Suprapubic skin (tissue), 4 donors: ENCODE data around the gene SLC39A12. TPM values are rescaled to one million over a fixed set of nuclear protein-coding genes. Genes with fewer than 3 reads are reported as not detected.

Source experiments
- DNase-seq, 2 donors: peaks; one replicate each; pipeline ENCODE4 v3.0.0-alpha.2; 2019; ENCODE audit warnings: low spot score in 2 of 2
- H3K27ac ChIP-seq: fragments of 200-600 bp; sonication (generic); one replicate; pipeline ENCODE4 v1.5.1; 2019
- H3K27me3 ChIP-seq: fragments of 200-600 bp; sonication (generic); one replicate; pipeline ENCODE4 v1.5.1; 2019
- H3K36me3 ChIP-seq: fragments of 200-600 bp; sonication (generic); one replicate; pipeline ENCODE4 v1.5.1; 2019
- H3K4me1 ChIP-seq: fragments of 200-600 bp; sonication (generic); one replicate; pipeline ENCODE4 v1.5.1; 2019
- H3K4me3 ChIP-seq: fragments of 200-600 bp; sonication (generic); one replicate; pipeline ENCODE4 v1.5.1; 2019; ENCODE audit warnings: mild to moderate bottlenecking
- H3K9me3 ChIP-seq: fragments of 200-600 bp; sonication (generic); one replicate; pipeline ENCODE4 v1.5.1; 2019
- CTCF ChIP-seq, 2 donors: fragments of 200-600 bp in 1 of 2; fragments of 450-650 bp in 1 of 2; sonication (generic) in 1 of 2; IDR thresholded peaks; one replicate each; pipeline ENCODE4 v1.5.1; 2016 to 2019; ENCODE audit warnings: antibody characterized with exemption in 2 of 2, mild to moderate bottlenecking in 1 of 2, moderate library complexity in 1 of 2
- EP300 ChIP-seq: sonication (generic); formaldehyde crosslinking; IDR thresholded peaks from one replicate; pipeline ENCODE4 v1.6.1; 2017; ENCODE audit warnings: antibody characterized with exemption
- POLR2A ChIP-seq, 2 donors: fragments of 450-650 bp; IDR thresholded peaks; one replicate each; pipeline ENCODE4 v1.6.1; 2017; ENCODE audit warnings: antibody characterized with exemption in 2 of 2, mild to moderate bottlenecking in 2 of 2, moderate library complexity in 2 of 2
- POLR2AphosphoS5 ChIP-seq, 3 donors: sonication (generic); formaldehyde crosslinking; IDR thresholded peaks; one replicate each; pipeline ENCODE4 v1.6.1; 2017; ENCODE audit warnings: antibody characterized with exemption in 3 of 3
- WGBS: methylation state at CpG from one replicate; pipeline ENCODE4 v1.1.5; 2018; 5-methylcytosine and 5-hydroxymethylcytosine counted together
- total RNA-seq, 4 donors: library from RNA; depleted of rRNA; stranded (reverse); fragments of >200 nt; gene quantifications; one replicate each; pipeline ENCODE4 v1.1.0, GENCODE V29; 2016

Gene SLC39A12
- total RNA-seq, 4 donors from 2014 or later: not detected

DNA sequence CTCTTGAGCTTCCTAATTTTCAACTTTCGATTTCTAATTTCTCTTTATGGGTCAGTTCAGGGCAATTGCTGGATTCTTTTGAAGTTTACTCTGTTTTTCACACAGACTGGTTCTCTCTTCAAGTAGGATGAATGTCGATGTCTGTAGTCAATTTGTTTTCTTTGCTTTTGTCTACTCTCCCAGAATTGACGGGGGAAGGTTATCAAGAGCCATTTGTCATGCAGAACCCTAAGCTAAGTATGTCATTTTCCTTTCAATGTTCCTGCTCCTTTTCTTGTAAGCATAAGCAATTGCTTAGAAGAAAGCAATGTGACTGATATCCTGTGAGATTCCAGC, 53.7 kb downstream of the SLC39A12 start:
- no peaks in the 10 kb centered on the region for H3K9me3 ChIP-seq
- no peak for DNase-seq
- 26% methylated on average over 3 of the region's 3 CpGs for WGBS
- H3K4me3 ChIP-seq: no peak overlapping the region
- no peak overlapping the region for H3K27ac ChIP-seq
- H3K36me3 ChIP-seq: no peaks in the 10 kb centered on the region
- no peaks in the 10 kb centered on the region for H3K4me1 ChIP-seq
- TF ChIP-seq EP300 (no peak), POLR2AphosphoS5 (IDR thresholded peaks at IDR 0.05) (no peak), POLR2A (IDR thresholded peaks at IDR 0.05) (no peak)
- no peaks in the 10 kb centered on the region for H3K27me3 ChIP-seq

- 3% methylated on average over 6 of the region's 6 CpGs for WGBS
- no peak for DNase-seq
- H3K4me1 ChIP-seq: no peaks in the 10 kb centered on the region
- no peak overlapping the region for H3K4me3 ChIP-seq
- H3K27me3 ChIP-seq: no peaks in the 10 kb centered on the region
- H3K36me3 ChIP-seq: no peaks in the 10 kb centered on the region
- TF ChIP-seq POLR2A (IDR thresholded peaks at IDR 0.05) (no peak), CTCF (IDR thresholded peaks at IDR 0.05) (no peak), POLR2AphosphoS5 (IDR thresholded peaks at IDR 0.05) (no peak), EP300 (no peak)
- H3K9me3 ChIP-seq: no peaks in the 10 kb centered on the region
- no peak overlapping the region for H3K27ac ChIP-seq
Measured at GRCh38 chr10:18005781-18006456, 54.2 kb downstream of the SLC39A12 start.

GRCh38 chr10:18008986-18009385, 57.3 kb downstream of the SLC39A12 start:
- Histone ChIP-seq H3K27ac (no peak overlapping the region), H3K4me3 (no peak overlapping the region), H3K36me3 (no peaks in the 10 kb centered on the region), H3K4me1 (no peaks in the 10 kb centered on the region), H3K9me3 (no peaks in the 10 kb centered on the region), H3K27me3 (no peaks in the 10 kb centered on the region)
- no peak for DNase-seq
- TF ChIP-seq POLR2AphosphoS5 (IDR thresholded peaks at IDR 0.05) (no peak), EP300 (no peak), CTCF (IDR thresholded peaks at IDR 0.05) (no peak)
- WGBS: 17% methylated on average over 1 of the region's 1 CpG

DNA sequence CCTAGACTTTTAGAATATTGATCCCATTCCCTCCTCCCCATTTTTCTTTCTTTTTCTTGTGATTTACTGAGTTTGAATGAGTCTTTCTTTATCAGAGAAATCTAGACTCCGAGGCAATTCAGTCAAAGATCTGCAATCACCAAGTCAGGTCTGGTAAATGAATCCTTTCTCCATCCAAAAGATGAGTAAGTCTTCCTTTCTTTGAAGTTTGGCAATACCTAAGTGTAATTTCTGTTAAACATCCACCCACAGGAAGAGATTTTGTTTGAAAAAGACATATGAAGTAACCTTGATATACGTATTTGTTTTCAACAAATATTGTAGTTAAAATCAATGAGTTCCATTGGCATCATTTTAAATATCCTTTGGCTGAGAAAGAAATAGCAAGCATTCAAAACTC, 58.3 kb downstream of the SLC39A12 start:
- Histone ChIP-seq H3K4me3 (no peak overlapping the region), H3K4me1 (no peaks in the 10 kb centered on the region), H3K36me3 (no peaks in the 10 kb centered on the region), H3K9me3 (no peaks in the 10 kb centered on the region), H3K27me3 (no peaks in the 10 kb centered on the region), H3K27ac (no peak overlapping the region)
- TF ChIP-seq EP300: no peak
- TF ChIP-seq CTCF (IDR thresholded peaks at IDR 0.05): no peak
- no peak for TF ChIP-seq POLR2AphosphoS5 (IDR thresholded peaks at IDR 0.05)
- TF ChIP-seq POLR2A (IDR thresholded peaks at IDR 0.05): no peak
- no peak for DNase-seq
- 32% methylated on average over 2 of the region's 2 CpGs for WGBS

DNA sequence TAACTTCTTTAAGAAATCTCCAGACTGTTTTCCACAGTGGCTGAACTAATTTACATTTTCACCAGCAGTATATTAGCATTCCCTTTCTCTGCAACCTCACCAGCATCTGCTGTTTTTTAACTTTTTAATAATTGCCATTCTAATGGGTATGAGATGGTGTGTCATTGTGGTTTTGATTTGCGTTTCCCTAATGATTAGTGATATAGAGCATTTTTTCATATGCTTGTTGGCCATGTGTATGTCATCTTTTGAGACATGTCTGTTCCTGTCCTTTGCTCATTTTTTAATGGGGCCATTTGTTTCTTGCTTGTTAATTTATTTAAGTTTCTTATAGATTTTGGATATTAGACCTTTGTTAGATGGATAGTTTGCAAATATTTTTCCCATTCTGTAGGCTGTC, 68.8 kb downstream of the SLC39A12 start:
- 62% methylated on average over 1 of the region's 1 CpG for WGBS
- H3K27me3 ChIP-seq: no peaks in the 10 kb centered on the region
- no peaks in the 10 kb centered on the region for H3K4me1 ChIP-seq
- TF ChIP-seq EP300 (no peak), CTCF (IDR thresholded peaks at IDR 0.05) (no peak), POLR2AphosphoS5 (IDR thresholded peaks at IDR 0.05) (no peak), POLR2A (IDR thresholded peaks at IDR 0.05) (no peak)
- H3K9me3 ChIP-seq: no peaks in the 10 kb centered on the region
- H3K36me3 ChIP-seq: no peaks in the 10 kb centered on the region
- H3K4me3 ChIP-seq: no peak overlapping the region
- H3K27ac ChIP-seq: no peak overlapping the region
- DNase-seq: no peak
